ENCODE data around the gene ZNF865.

Gene ZNF865

GRCh38 chr19:55588738-55589137 lies 16.7 kb upstream of the ZNF865 start:
- DNase-seq (ENCODE audit: low spot score): no peak
- no peak for TF ChIP-seq CTCF (IDR thresholded peaks at IDR 0.05; ENCODE audit: extremely low read depth, insufficient read depth, missing control alignments)

GRCh38 chr19:55590109-55590508 lies 15.3 kb upstream of the ZNF865 start:
- TF ChIP-seq CTCF (IDR thresholded peaks at IDR 0.05; ENCODE audit: extremely low read depth, insufficient read depth, missing control alignments): no peak
- DNase-seq (ENCODE audit: low spot score): no peak
- in situ Hi-C loops (cut with MboI; ENCODE audit: low pct_unique_long_range_greater_than_20kb, low sequenced_read_pairs, unreplicated experiment): no loop called here

More at GRCh38 chr19:55588738-55589137, 16.7 kb upstream of the ZNF865 start:
- in situ Hi-C loops (cut with MboI; ENCODE audit: low pct_unique_long_range_greater_than_20kb, low sequenced_read_pairs, unreplicated experiment): no loop called here

- no peak for DNase-seq (ENCODE audit: low spot score)
- in situ Hi-C loops (cut with MboI; ENCODE audit: low pct_unique_long_range_greater_than_20kb, low sequenced_read_pairs, unreplicated experiment): no loop called here
- no peak for TF ChIP-seq CTCF (IDR thresholded peaks at IDR 0.05; ENCODE audit: extremely low read depth, insufficient read depth, missing control alignments)
Measured at GRCh38 chr19:55590617-55591016, 14.8 kb upstream of the ZNF865 start.

- in situ Hi-C loops (cut with MboI; ENCODE audit: low pct_unique_long_range_greater_than_20kb, low sequenced_read_pairs, unreplicated experiment): no loop called here
- DNase-seq (ENCODE audit: low spot score): no peak
- TF ChIP-seq CTCF (IDR thresholded peaks at IDR 0.05; ENCODE audit: extremely low read depth, insufficient read depth, missing control alignments): no peak
Measured at GRCh38 chr19:55591555-55591954, 13.9 kb upstream of the ZNF865 start.

- TF ChIP-seq CTCF (IDR thresholded peaks at IDR 0.05; ENCODE audit: extremely low read depth, insufficient read depth, missing control alignments): no peak
- no peak for DNase-seq (ENCODE audit: low spot score)
- in situ Hi-C loops (cut with MboI; ENCODE audit: low pct_unique_long_range_greater_than_20kb, low sequenced_read_pairs, unreplicated experiment): no loop called here
Measured at GRCh38 chr19:55592391-55593090, 12.9 kb upstream of the ZNF865 start.

- in situ Hi-C loops (cut with MboI; ENCODE audit: low pct_unique_long_range_greater_than_20kb, low sequenced_read_pairs, unreplicated experiment): no loop called here
- DNase-seq (ENCODE audit: low spot score): no peak
- no peak for TF ChIP-seq CTCF (IDR thresholded peaks at IDR 0.05; ENCODE audit: extremely low read depth, insufficient read depth, missing control alignments)
Measured at GRCh38 chr19:55593096-55593772, 12.2 kb upstream of the ZNF865 start.

Measured in GM13977 (cell line).